ENCODE results near the gene EIF5A.

Gene EIF5A

DNA sequence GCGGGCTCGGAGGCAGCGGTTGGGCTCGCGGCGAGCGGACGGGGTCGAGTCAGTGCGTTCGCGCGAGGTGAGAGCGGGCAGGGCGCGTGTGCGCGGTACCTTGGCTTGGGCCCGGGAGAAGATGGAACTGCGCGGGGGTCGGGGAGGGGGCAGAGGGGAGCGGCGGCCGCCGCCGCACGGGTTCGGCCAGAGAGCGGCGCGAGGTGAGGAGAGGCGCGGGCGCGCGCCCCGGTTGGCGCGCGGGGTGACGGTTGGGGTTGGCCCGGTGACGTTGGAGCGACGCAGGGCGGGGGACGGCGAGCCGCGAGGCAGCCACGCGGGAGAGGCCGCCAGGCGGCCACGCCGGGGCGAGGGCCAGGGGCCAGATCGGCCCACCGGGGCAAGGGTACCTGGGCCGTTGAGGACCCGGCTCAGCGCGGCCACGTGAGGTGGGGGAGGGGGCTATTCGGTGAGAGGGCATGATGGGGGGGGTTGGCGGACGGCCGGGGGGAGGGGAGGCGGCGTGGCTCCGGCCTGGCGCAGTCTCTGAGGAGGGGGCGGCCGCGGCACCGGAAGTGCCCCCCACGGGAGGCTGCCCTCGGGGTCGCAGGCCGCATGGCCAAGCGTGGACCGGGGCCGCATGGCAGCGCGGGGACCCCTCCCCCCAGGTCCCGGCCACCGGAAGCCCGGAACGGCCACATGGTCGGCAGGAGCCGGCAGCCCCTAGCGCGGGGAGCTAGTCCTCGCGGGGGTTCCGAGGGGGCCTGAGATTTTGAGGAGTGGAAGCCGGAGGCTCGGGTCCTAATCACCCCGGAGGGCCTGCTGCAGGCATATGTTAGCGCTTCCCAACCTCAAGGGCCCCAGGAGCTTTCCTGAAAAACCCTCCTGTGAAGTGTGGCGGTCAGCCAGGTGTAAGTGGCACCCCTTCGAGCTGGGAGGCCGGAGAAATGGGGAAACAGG, 527 bp downstream of the EIF5A start:
- TF ChIP-seq, protein P1, sequence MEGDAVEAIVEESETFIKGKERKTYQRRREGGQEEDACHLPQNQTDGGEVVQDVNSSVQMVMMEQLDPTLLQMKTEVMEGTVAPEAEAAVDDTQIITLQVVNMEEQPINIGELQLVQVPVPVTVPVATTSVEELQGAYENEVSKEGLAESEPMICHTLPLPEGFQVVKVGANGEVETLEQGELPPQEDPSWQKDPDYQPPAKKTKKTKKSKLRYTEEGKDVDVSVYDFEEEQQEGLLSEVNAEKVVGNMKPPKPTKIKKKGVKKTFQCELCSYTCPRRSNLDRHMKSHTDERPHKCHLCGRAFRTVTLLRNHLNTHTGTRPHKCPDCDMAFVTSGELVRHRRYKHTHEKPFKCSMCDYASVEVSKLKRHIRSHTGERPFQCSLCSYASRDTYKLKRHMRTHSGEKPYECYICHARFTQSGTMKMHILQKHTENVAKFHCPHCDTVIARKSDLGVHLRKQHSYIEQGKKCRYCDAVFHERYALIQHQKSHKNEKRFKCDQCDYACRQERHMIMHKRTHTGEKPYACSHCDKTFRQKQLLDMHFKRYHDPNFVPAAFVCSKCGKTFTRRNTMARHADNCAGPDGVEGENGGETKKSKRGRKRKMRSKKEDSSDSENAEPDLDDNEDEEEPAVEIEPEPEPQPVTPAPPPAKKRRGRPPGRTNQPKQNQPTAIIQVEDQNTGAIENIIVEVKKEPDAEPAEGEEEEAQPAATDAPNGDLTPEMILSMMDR (conservative IDR thresholded peaks at IDR 0.05; ENCODE audit: low read depth, low read length): no peak
- peak overlapping the region; percentile 72 for H3K4me3 ChIP-seq (ENCODE audit: low read depth, low read length)
- peak; percentile 42 for DNase-seq (ENCODE audit: low read depth)

DNA sequence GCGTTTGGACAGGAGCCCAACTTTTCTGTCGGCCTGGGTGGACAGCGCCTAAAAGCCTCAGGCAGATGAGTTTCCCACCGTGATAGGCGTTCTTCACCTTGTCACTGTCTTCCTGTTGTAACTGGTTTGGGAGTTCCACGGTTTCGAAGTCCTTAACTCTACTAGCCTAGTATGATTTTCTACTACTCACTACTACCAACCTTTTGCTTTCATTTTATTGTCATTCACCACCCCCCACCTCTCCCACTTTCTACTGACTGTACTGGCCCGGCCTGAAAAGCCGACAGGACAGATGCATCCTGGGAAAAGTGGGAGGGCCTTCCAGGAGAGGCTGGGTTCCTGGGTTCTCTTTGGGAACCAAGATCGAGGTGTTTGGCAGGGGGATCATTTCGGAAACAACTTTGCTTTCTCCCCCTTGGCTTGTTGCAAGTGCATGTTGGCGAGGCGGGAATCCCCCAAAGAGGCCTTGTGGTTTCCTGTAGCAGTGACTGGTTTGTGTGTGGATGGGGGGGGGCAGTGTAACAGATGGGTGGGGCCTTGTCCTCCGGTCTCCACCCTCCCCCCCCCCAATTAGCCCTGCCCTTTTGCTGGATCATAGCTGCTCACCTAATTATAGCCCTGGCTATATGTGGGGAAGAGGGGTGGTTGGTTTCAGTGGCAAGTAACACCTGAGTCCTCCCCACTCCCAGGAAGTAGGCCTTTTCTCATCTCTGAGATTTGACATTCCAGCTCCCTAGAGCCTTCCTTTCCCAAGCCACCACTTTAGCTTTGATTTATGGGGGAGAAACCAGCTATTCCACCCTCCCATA, 1.4 kb downstream of the EIF5A start:
- H3K4me3 ChIP-seq (ENCODE audit: low read depth, low read length): peak overlapping the region; percentile 72
- TF ChIP-seq, protein P1 (conservative IDR thresholded peaks at IDR 0.05; ENCODE audit: low read depth, low read length): no peak
- peak; percentile 88 for DNase-seq (ENCODE audit: low read depth)

DNA sequence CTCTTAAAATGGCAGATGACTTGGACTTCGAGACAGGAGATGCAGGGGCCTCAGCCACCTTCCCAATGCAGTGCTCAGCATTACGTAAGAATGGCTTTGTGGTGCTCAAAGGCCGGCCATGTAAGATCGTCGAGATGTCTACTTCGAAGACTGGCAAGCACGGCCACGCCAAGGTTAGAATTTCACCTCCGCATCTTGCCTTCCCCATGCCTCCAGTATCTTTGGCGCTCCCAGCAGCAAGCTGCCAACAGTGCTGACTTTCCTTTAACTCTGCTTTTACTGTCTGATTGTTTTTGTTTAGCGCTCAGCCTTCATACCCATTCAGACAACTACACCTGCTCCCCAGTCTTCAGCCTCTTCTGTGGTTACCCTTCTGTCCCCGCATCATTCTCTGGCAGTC, 2.2 kb downstream of the EIF5A start:
- DNase-seq (ENCODE audit: low read depth): no peak
- TF ChIP-seq, protein P1 (conservative IDR thresholded peaks at IDR 0.05; ENCODE audit: low read depth, low read length): no peak
- no peak overlapping the region for H3K4me3 ChIP-seq (ENCODE audit: low read depth, low read length)

DNA sequence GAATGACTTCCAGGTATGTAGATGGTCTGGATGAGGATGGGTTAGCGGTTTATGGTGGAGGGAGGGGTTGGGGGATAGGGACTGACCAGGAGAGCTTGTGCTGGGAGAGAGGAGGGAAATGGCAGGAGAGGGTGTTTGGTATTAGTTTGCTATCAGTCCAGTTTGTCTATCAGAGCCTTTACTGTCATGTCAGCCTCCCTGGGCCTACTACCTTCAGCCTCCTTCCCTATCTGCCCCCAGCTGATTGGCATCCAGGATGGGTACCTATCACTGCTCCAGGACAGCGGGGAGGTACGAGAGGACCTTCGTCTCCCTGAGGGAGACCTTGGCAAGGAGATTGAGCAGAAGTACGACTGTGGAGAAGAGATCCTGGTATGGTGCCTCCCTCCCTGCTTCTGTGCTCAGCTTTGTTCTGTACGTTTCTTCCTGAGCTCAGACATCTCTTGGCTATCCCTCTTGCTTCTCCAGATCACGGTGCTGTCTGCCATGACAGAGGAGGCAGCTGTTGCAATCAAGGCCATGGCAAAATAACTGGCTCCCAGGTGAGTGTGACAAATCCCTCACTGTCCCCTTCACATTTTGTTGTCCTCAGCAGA, 3.8 kb downstream of the EIF5A start:
- no peak overlapping the region for H3K4me3 ChIP-seq (ENCODE audit: low read depth, low read length)
- TF ChIP-seq, protein P1 (conservative IDR thresholded peaks at IDR 0.05; ENCODE audit: low read depth, low read length): no peak
- no peak for DNase-seq (ENCODE audit: low read depth)

DNA sequence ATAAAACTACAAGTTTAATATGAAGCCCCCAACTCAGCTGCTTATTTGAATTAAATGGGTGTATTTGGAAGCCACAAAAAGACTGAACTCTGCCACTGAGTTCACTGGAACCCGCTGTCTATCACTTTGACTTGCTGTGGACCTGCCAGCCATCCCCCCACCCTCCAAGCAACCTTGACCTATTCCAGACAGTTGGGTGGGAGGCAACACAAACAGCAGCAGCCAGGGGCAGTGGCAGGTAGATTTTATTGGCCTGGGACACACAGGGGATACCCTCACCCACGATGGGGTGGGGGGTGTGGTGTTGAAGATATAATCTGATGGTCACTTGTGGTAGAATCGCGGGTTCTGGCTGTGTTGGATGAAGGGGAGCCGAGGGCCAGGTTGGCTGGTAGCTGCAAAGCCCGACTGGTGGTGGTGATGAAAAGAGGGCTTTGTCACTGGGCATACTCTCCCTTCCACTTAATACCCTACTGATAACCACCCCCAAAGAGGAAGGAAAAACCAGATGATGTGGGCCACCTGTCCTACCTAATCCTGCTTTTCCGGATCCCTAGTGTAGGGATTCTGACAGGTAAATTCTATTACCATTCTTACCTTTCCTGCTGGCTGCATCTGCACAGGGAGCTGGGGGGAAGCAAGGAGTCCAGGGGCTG, 5.1 kb downstream of the EIF5A start:
- H3K4me3 ChIP-seq (ENCODE audit: low read depth, low read length): no peak overlapping the region
- TF ChIP-seq, protein P1 (conservative IDR thresholded peaks at IDR 0.05; ENCODE audit: low read depth, low read length): no peak

DNA sequence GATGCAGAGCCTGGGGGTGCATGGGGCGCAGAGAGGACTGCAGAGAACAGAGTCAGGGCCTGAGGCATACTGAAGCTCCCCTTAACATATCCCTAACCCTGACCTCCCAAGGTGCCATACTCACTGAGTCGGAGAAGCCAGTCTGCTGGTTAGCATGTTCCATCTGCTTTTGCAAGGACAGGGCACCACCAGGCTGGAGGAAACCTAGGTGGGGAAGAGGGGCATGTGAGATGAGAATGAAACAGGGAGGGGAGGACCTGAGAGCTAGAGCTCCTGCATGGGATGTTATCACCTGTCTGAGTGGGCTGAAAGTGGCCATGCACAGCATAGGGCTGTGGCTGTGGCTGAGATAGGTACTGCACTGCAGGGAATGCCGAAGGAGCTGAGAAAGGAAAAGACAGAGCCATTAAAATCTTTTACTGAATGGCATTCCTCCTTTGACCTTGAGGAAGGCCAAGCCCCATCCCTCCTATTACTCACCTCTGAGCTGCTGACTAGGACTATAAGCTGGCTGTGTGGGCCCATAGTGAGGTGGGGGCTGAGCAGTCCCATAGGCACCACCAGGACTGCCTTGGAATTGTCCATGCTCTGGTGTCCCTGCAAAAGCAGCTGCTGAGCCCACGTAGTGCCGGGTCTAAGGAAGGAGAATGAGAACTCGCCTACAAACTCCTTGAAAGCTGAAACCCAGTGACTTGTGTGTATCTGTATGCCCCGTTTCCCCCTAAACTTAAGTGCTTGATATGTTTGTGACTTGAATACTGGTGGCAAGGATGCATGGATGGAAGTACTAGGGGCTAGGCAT, 5.9 kb downstream of the EIF5A start:
- no peak overlapping the region for H3K4me3 ChIP-seq (ENCODE audit: low read depth, low read length)

More for the DNA sequence above, 5.1 kb downstream of the EIF5A start:
- no peak for DNase-seq (ENCODE audit: low read depth)

More for the DNA sequence above, 5.9 kb downstream of the EIF5A start:
- no peak for DNase-seq (ENCODE audit: low read depth)
- TF ChIP-seq, protein P1 (conservative IDR thresholded peaks at IDR 0.05; ENCODE audit: low read depth, low read length): peak; percentile 19
